Stimulated activated CD8-positive, alpha-beta memory T cell treated with anti-CD3 and anti-CD28 coated beads, Interleukin-7, amount 100 ng/mL, for 48 hours (primary cell): ENCODE results near the gene RPS6KA2.
A peak's percentile ranks its signal among the peaks of the same experiment; 100 is the strongest.
"Not testable (repeated sequence)": the region's sequence is repeated elsewhere in the genome, so short reads cannot be mapped to it uniquely, and the experiment has no call there.

ENCODE experiments used
- DNase-seq, 2 donors: peaks; one replicate each; pipeline ENCODE4 v3.0.0-alpha.2; 2020; ENCODE audit warnings: low read depth in 1 of 2; ENCODE audit errors: extremely low read depth in 1 of 2

The RPS6KA2 gene

GRCh38 chr6:166386111-166386510 lies 240.9 kb downstream of the RPS6KA2 start:
- no peak for DNase-seq

GRCh38 chr6:166383802-166384363 lies 243.2 kb downstream of the RPS6KA2 start:
- peak in 1 of 2 donors; percentile 3 for DNase-seq

GRCh38 chr6:166382933-166383801 lies 243.9 kb downstream of the RPS6KA2 start, which contains the start of gene MPC1:
Gene MPC1 (minus strand): TSS chr6:166382940. CDS start chr6:166382876, 64 bp downstream.
- DNase-seq: peak; percentile 90 to 97

- no peak for DNase-seq
Measured at GRCh38 chr6:166382500-166382932, 244.5 kb downstream of the RPS6KA2 start.

GRCh38 chr6:166381733-166382499 lies 245.1 kb downstream of the RPS6KA2 start:
- peak; percentile 49 to 51 for DNase-seq

GRCh38 chr6:166381381-166381732 lies 245.7 kb downstream of the RPS6KA2 start:
- no peak for DNase-seq

GRCh38 chr6:166379800-166380199 lies 247.3 kb downstream of the RPS6KA2 start:
- DNase-seq: no peak

- DNase-seq: no peak
Measured at GRCh38 chr6:166379103-166379586, 247.9 kb downstream of the RPS6KA2 start.

- no peak for DNase-seq
Measured at GRCh38 chr6:166377721-166378120, 249.3 kb downstream of the RPS6KA2 start.

GRCh38 chr6:166375013-166375412 lies 252.0 kb downstream of the RPS6KA2 start:
- no peak for DNase-seq

- no peak for DNase-seq
Measured at GRCh38 chr6:166370489-166370888, 256.6 kb downstream of the RPS6KA2 start.

GRCh38 chr6:166369782-166370181 lies 257.3 kb downstream of the RPS6KA2 start:
- DNase-seq: no peak

- no peak for DNase-seq
Measured at GRCh38 chr6:166366921-166367320, 260.1 kb downstream of the RPS6KA2 start.

GRCh38 chr6:166365806-166366205 lies 261.2 kb downstream of the RPS6KA2 start:
- DNase-seq: no peak

- DNase-seq: no peak
Measured at GRCh38 chr6:166365221-166365620, 261.8 kb downstream of the RPS6KA2 start.

GRCh38 chr6:166364456-166364855 lies 262.6 kb downstream of the RPS6KA2 start:
- DNase-seq: no peak

- DNase-seq: not testable (repeated sequence)
Measured at GRCh38 chr6:166362427-166362826, 264.6 kb downstream of the RPS6KA2 start.

GRCh38 chr6:166361077-166361429 lies 266.0 kb downstream of the RPS6KA2 start:
- no peak for DNase-seq

- DNase-seq: no peak
Measured at GRCh38 chr6:166360243-166361076, 266.6 kb downstream of the RPS6KA2 start.
